ENCODE data around the gene EPHB1. TPM values are rescaled to one million over a fixed set of nuclear protein-coding genes. Genes with fewer than 3 reads are reported as not detected.

The EPHB1 gene
- total RNA-seq, 1 donor from 2014 or later: 1.9 TPM

DNA sequence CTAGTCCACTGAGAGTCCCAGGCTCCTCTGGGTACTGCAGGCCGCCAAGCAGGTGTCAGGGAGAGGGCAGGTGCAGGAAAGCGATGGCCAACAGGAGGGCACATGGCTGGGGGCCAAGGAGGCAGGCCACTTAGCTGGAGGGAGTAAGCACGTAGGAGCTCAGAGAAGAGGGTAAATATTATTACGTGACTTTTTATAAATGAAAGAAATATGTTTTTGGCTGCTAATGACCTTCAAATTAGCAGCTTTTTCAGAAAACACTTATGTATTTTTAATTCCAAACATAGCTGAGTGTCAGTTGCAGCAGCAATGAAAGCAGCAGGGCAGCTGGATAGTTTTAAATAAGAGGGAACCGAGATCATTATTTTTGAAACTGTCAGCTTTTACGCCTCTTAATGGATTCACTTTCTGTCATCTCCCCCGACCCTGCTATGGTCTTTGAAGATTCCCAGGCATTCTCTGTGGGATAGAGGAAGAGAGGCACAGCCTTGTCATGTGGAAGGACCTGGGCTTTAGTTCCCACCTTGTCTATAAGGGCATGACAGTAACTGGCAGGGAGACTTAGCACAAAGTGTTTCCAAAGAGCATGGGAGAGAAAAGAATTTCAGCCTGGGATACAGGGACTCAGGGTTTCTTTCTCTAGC is 477.1 kb downstream of the EPHB1 start:
- DNase-seq (ENCODE audit: low spot score): no peak

DNA sequence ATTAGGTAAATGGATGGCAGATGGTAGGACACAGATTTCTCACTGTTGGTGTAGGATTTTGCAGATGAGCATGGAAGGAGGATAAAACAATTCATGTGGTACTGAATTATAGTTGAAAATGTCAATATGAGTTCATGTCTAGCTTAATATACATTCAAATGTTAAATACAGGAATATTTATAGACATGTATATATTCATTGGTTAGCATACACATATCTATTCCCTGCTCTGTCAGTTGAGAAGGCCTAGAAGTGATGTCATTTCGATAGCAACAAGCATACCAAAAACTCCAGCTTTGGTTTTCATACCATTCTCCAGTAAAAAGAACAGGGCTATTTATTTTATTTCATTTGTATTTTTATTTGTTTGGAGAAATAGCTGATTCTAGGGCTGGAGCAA is 497.1 kb downstream of the EPHB1 start:
- no peak for DNase-seq (ENCODE audit: low spot score)

DNA sequence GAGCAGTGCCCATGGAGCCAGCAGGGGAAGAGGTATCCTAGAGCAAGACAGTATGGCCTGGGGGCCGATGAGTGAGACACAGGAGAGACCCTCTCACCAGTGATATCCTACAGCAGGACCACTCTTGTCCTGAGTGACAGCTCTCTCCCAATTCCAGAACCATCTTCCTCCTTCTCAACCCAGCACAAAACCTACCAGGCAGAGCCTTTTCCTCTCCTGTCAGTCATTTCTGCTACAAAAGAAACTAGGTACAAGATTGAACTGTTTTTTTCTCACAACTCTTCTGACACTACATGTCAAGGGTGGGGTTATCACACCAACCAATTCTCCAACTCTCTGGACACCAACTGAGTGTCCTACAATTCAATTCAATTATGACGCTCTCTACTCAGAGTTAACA is 506.6 kb downstream of the EPHB1 start:
- no peak for DNase-seq (ENCODE audit: low spot score)

DNA sequence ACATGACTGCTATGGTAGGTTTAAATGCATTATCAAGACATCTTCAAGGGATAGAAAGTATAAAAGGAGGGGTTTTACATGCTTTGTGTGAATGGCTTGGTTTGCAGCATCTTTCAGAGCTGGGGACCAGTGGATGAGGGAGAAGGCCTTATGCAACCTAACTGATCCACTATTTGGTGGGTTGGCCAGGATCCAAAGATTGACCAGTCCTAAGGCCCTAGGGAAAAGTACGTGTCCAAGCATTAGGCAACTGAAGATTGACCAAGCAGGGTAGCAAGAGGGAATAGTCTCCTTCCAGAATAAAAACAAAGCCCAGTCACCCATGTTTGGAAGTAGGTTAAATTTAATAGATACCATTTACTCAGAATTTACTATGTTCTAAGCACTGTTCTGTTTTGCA is 509.3 kb downstream of the EPHB1 start:
- DNase-seq (ENCODE audit: low spot score): no peak

Other genes with a start within 250 kb of the EPHB1 start
- not detected for gene KY, start 144.2 kb upstream of the EPHB1 start, total RNA-seq